ENCODE data around the gene ARID4A.
"Not testable (repeated sequence)": the region's sequence is repeated elsewhere in the genome, so short reads cannot be mapped to it uniquely, and the experiment has no call there.

Gene ARID4A

DNA sequence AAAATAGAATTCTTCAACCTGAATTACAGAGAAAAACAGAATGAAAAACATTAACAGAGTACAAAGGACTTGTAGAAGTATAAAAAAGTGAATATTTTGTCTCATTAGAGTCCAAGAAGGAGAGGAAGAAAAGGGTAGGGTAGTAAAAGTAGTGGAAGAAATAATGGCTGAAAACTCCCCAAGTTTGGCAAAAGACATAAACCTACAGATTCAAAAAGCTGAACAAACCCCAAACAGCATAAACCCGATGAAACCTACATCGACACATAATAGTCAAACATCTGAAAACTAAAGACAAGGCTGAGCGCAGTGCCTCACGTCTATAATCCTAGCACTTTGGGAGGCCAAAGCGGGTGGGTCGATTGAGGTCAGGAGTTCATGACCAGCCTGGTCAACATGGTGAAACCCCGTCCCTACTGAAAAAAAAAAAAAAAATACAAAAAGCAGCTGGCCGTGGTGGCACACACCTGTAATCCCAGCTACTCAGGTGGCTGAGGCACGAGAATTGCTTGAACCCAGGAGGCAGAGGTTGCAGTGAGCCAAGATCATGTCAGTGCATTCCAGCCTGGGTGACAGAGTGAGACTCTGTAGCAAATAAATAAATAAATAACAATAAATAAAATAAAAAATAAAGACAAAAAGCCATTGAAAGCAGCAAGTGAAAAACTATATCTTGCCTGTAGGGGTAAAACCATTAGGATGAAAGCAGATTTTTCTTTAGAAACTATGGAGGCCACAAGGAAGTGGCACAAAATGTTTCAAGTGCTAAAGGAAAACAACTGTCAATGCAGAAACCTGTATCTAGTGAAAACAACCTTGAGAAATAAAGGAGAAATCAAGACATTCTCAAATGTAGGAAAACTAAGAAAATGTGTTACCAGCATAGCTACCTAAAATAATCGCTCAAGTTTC is 117.5 kb downstream of the ARID4A start:
- no peaks in the 10 kb centered on the region for H3K27me3 ChIP-seq (ENCODE audit: control insufficient read depth in 1 of 2, insufficient read depth in 2 of 2, low read length in 2 of 2)
- H3K27ac ChIP-seq (ENCODE audit: low read depth, low read length): no peak overlapping the region
- H3K4me3 ChIP-seq (ENCODE audit: low read depth in 1 of 2, low read length in 2 of 2): no peak overlapping the region
- no peaks in the 10 kb centered on the region for H3K9me3 ChIP-seq (ENCODE audit: control insufficient read depth in 1 of 2, low read length in 2 of 2)
- H3K36me3 ChIP-seq (ENCODE audit: control insufficient read depth in 1 of 2, insufficient read depth in 2 of 2, low read length in 2 of 2): peaks cover 8 to 42% of the 10 kb centered on the region in 2 donors
- no peak overlapping the region for H3K9ac ChIP-seq (ENCODE audit: low read depth in 1 of 2, low read length in 2 of 2)
- H3K4me1 ChIP-seq (ENCODE audit: control insufficient read depth in 1 of 2, insufficient read depth in 2 of 2, low read length in 2 of 2): no peaks in the 10 kb centered on the region

DNA sequence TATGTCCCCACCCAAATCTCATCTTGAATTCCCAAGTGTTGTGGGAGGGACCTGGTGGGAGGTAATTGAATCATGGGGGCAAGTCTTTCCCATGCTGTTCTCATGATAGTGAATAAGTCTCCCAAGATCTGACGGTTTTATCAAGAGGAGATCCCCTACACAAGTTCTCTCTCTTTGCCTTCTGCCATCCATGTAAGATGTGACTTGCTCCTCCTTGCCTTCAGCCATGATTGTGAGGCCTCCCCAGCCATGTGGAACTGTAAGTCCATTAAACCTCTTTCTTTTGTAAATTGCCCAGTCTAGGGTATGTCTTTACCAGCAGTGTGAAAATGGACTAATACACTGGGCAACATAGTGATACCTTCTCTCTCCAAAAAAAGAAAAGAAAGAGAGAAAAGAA is 118.6 kb downstream of the ARID4A start:
- H3K4me3 ChIP-seq (ENCODE audit: low read depth in 1 of 2, low read length in 2 of 2); H3K27me3 ChIP-seq (ENCODE audit: control insufficient read depth in 1 of 2, insufficient read depth in 2 of 2, low read length in 2 of 2); H3K4me1 ChIP-seq (ENCODE audit: control insufficient read depth in 1 of 2, insufficient read depth in 2 of 2, low read length in 2 of 2); H3K9ac ChIP-seq (ENCODE audit: low read depth in 1 of 2, low read length in 2 of 2); H3K27ac ChIP-seq (ENCODE audit: low read depth, low read length); H3K9me3 ChIP-seq (ENCODE audit: control insufficient read depth in 1 of 2, low read length in 2 of 2): not testable (repeated sequence)
- H3K36me3 ChIP-seq (ENCODE audit: control insufficient read depth in 1 of 2, insufficient read depth in 2 of 2, low read length in 2 of 2): peaks cover 15 to 40% of the 10 kb centered on the region in 2 donors
